Measurements from ENCODE around the gene TUBD1.

Gene TUBD1

DNA sequence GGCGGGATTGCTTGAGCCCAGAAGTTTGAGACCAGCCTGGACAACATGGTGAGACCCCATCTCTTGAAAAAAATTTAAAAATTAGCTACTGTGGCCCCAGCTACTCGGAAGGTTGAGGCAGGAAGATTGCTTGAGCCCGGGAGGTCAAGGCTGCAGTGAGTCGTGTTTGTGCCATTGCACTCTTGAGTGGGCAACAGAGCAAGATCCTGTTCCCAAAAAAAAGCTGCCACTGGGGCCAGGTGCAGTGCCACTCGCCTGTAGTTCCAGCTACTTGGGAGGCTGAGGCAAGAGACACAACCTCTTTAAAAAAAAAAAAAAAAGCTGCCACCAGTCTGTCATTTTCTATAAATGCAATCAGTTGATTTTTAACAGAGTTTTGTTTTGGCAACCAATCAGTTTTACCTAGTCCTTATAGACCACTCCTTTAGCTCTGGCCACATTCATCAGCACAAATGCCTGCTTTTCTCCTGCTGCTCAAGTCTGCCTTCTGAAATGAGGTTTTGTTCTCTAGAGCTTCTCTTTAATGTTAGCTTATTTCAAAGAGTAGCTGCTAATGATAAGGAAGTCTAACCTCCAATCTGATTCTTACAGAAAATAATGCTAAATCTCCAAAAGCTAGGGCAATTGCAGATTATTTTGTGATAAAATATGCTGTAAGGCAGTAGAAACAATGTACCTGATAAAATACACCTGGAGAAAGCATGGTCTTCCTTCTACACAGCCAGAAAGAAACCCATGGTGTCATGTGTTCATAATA, 64.8 kb downstream of the TUBD1 start:
- H3K9me3 Mint-ChIP-seq = no peaks in the 10 kb centered on the region
- H3K4me1 Mint-ChIP-seq = peaks cover 47% of the 10 kb centered on the region
- H3K4me3 Mint-ChIP-seq = peak overlapping the region; percentile 77
- H3K36me3 Mint-ChIP-seq = peaks cover 91% of the 10 kb centered on the region
- ATAC-seq (no peak), DNase-seq (ENCODE audit: low spot score in 2 of 2) (peak in 1 of 2 donors; percentile 71)
- peak overlapping the region; percentile 100 for H3K27ac Mint-ChIP-seq

DNA sequence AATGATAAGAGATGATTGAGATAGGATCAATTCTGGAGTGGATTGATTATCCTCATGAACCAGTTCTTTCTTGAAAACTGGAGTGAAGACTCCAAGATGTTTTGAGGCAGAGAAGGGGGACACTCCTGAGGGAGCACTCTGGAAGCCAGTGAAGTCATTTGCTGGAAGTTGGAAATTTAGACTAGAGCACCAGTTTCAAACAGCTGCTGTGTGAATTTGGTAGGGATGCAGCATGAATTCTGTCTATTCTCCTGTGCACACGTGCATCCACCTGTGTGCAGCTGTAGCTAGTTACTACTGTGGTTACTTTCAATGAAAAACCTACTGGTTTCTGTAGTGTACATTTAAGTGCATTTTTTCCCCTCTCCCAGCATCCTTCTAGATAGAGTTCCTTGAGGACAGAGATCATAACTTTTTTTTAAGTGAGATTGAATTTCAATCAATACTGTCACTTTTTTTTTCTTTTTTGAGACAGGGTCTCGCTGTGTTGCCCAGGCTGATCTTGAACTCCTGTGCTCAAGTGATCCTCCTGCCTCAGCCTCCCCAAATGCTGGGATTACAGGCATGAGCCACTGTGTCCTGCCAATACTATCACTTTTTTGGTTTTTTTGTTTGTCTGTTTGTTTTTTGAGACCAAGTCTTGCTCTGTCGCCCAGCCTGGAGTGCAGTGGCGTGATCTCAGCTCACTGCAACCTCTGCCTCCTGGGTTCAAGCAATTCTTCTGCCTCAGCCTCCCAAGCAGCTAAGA, 65.9 kb downstream of the TUBD1 start:
- DNase-seq (ENCODE audit: low spot score in 2 of 2) (no peak), ATAC-seq (no peak)
- peak overlapping the region; percentile 77 for H3K4me3 Mint-ChIP-seq
- H3K4me1 Mint-ChIP-seq = peaks cover 46% of the 10 kb centered on the region
- H3K27ac Mint-ChIP-seq = peak overlapping the region; percentile 100
- peaks cover 92% of the 10 kb centered on the region for H3K36me3 Mint-ChIP-seq
- H3K9me3 Mint-ChIP-seq = no peaks in the 10 kb centered on the region

DNA sequence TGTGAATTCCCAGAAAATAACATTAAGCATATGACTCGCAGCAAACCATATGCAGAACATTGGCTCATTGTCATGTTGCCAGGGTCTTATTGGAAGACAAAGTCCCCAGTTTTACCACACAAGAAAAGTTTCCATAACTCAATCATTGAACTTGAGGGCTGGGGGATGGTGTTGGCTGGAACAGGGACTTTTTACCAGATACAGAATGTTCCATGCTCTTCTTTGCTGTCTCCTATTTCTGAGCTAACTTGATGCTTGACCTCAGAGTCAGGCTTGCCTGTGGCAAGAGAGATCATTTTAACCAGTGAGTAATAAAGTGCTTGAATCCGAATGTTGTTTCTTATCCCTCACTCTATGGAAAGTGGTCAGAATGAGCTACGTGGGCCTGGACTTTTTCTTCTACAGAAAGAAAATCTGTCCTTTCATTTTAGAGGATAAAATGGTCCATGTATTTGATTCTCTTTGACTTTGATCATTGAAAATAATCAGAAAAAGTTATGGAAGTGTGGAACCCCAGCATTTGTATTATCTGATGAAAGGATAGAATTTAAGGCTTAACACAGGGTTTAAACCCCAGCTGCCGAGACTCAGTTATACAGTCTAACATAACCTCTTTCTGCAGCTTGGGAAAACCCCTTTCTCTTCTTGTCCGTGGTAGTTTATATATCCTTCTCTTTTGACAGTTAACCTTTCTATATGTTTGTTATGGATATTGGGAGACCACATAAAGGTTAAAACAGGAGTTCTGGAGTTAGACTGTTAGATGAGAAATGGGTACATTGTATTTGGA, 67.0 kb downstream of the TUBD1 start:
- peaks cover 96% of the 10 kb centered on the region for H3K36me3 Mint-ChIP-seq
- peaks cover 40% of the 10 kb centered on the region for H3K4me1 Mint-ChIP-seq
- H3K9me3 Mint-ChIP-seq = no peaks in the 10 kb centered on the region
- H3K27ac Mint-ChIP-seq = peak overlapping the region; percentile 100
- H3K4me3 Mint-ChIP-seq = peak overlapping the region; percentile 77
- DNase-seq (ENCODE audit: low spot score in 2 of 2) (peak in 1 of 2 donors; percentile 72), ATAC-seq (peak; percentile 61)

DNA sequence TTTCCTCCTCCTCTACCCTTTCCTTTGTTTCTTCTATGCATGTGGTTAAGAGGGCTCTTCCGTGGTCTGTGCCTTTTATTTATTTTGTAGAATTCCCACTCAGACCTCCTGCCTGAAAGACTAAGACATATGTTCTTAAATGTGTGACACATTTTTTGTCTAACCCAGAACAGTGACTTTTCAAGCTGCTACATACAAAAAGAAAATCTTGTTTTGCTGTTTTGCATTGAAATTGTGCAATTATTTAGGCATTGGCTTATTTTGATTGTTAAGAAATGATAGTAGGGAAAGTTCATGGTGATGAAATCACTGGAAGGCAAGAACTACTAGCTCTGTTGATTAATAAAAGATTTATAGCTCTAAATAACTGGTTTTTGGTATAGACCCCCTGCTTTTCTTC, 76.8 kb downstream of the TUBD1 start:
- DNase-seq (ENCODE audit: low spot score in 2 of 2) (no peak), ATAC-seq (no peak)
- no peak overlapping the region for H3K27ac Mint-ChIP-seq
- H3K4me3 Mint-ChIP-seq = no peak overlapping the region
- H3K36me3 Mint-ChIP-seq = peaks cover 79% of the 10 kb centered on the region
- H3K9me3 Mint-ChIP-seq = no peaks in the 10 kb centered on the region
- H3K4me1 Mint-ChIP-seq = peaks cover 22% of the 10 kb centered on the region

DNA sequence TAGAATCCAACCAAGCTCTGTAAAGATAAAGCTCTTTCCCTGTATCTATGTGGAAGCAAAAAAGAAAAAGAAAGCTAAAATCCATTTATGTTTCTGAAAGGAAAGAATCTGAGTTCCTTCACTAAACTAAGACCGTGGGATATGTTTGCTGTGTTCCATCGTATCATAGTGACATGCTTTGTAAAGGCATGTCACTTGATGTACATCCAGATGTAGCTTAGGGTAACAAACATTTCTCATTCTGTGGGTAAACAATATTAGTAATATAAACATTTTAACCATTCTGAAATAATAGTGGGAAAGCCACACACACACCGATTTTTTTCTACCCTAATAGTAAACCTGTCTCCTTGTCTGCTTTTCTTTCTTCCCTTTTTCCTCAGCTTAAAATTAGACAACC, 78.1 kb downstream of the TUBD1 start:
- ATAC-seq = no peak
- Mint-ChIP-seq H3K36me3 (peaks cover 79% of the 10 kb centered on the region), H3K4me3 (no peak overlapping the region), H3K4me1 (peaks cover 14% of the 10 kb centered on the region), H3K27ac (no peak overlapping the region), H3K9me3 (no peaks in the 10 kb centered on the region)
- no peak for DNase-seq (ENCODE audit: low spot score in 2 of 2)

DNA sequence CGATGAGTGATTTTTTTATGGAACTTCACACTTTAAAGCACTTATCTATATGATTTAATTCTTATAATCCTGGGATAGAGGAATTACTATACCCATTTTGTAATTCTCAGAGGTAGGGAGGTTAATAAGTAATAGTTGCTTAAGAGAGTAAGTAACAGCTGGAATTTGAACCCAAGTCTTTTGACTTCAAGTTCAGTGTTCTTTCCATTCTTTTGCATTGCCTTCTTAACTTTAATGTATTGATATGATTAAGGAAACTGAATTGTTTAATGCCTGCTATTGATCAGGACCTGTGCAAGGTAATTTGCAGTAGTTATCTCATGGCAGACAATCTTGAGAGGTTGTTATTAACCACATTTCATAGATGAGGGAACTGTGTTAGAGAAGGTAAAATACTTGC, 78.5 kb downstream of the TUBD1 start:
- H3K9me3 Mint-ChIP-seq = no peaks in the 10 kb centered on the region
- ATAC-seq (no peak), DNase-seq (ENCODE audit: low spot score in 2 of 2) (no peak)
- H3K4me3 Mint-ChIP-seq = no peak overlapping the region
- H3K36me3 Mint-ChIP-seq = peaks cover 79% of the 10 kb centered on the region
- no peak overlapping the region for H3K27ac Mint-ChIP-seq
- peaks cover 13% of the 10 kb centered on the region for H3K4me1 Mint-ChIP-seq

DNA sequence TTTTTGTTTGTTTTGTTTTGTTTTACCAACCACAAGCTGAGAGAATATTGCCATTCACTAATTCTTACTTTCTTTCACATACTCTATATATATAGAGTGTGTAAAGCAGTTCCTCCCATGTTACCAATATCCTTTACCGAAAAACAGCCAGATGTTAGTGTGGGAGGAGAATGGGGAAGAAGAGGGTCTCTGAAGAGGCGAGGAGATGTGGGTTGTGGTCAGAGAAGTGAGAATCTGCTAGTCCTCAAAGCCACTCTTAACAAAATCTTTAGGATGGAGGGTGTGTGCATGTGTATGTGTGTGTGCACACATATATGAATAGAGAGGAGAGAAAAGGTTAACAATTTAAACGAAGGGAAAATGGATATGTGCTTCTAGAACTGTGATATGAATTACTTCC, 80.6 kb downstream of the TUBD1 start:
- no peaks in the 10 kb centered on the region for H3K9me3 Mint-ChIP-seq
- ATAC-seq (no peak), DNase-seq (ENCODE audit: low spot score in 2 of 2) (no peak)
- H3K27ac Mint-ChIP-seq = peak overlapping the region; percentile 77
- H3K4me3 Mint-ChIP-seq = peak overlapping the region; percentile 13
- peaks cover 13% of the 10 kb centered on the region for H3K4me1 Mint-ChIP-seq
- peaks cover 77% of the 10 kb centered on the region for H3K36me3 Mint-ChIP-seq

DNA sequence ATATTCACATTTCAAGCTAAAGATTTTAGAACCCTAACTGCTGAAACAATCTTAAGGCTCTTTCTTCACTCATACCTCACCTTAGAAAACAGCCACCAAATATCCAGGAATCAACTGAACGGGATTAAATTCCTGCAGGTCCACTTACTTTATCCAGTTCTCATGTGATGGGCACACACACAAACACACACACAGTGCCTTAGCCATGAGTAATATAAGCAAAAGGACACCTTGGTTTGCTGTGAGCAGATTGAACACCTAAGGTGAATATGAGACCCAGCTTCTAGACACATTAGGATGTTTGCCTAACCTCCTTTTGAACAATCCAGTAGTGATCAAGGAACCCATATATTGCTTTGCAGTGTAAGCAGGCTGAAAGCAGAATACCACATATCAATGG, 81.5 kb downstream of the TUBD1 start:
- Mint-ChIP-seq H3K27ac (peak overlapping the region; percentile 77), H3K4me1 (peaks cover 13% of the 10 kb centered on the region)

DNA sequence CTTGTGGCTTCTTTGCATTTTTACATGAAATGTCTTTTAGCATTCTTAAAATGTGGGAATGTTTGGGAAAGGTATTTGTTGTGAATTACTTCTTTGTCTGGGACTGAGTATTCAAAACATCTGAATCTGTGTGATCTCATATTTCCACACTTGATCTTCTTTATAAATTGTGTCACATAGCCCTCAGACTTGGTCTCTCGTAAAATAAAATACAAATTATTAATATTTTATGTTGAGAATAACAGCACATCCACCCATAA, 81.9 kb downstream of the TUBD1 start:
- Mint-ChIP-seq H3K4me1 (peaks cover 13% of the 10 kb centered on the region), H3K9me3 (no peaks in the 10 kb centered on the region), H3K4me3 (no peak overlapping the region), H3K36me3 (peaks cover 64% of the 10 kb centered on the region), H3K27ac (no peak overlapping the region)
- DNase-seq (ENCODE audit: low spot score in 2 of 2) (no peak), ATAC-seq (no peak)

More for the DNA sequence above, 81.5 kb downstream of the TUBD1 start:
- Mint-ChIP-seq H3K9me3 (no peaks in the 10 kb centered on the region), H3K4me3 (no peak overlapping the region), H3K36me3 (peaks cover 68% of the 10 kb centered on the region)
- ATAC-seq (no peak), DNase-seq (ENCODE audit: low spot score in 2 of 2) (no peak)

All from stimulated activated effector memory CD8-positive, alpha-beta T cell treated with anti-CD3 and anti-CD28 coated beads, Interleukin-12 subunit alpha, Interleukin-12 subunit beta, amount 100 ng/mL, for 72 hours (primary cell).